IPS-NIHi7 (cell line): ENCODE measurements around the gene OTOP1.
A peak's percentile ranks its signal among the peaks of the same experiment; 100 is the strongest.
"Not testable (repeated sequence)": the region's sequence is repeated elsewhere in the genome, so short reads cannot be mapped to it uniquely, and the experiment has no call there.

ENCODE experiments used
- DNase-seq: peaks from one replicate; pipeline ENCODE4 v3.0.0; 2012; ENCODE audit warnings: mixed read lengths; ENCODE audit errors: extremely low spot score

OTOP1 gene

GRCh38 chr4:4160956-4161665, 65.6 kb downstream of the OTOP1 start:
- not testable (repeated sequence) for DNase-seq

GRCh38 chr4:4145622-4146021, 81.1 kb downstream of the OTOP1 start:
- DNase-seq: not testable (repeated sequence)

GRCh38 chr4:4143376-4143775, 83.4 kb downstream of the OTOP1 start:
- not testable (repeated sequence) for DNase-seq

GRCh38 chr4:4142679-4143078, 84.0 kb downstream of the OTOP1 start:
- peak; percentile 19 for DNase-seq

- DNase-seq: not testable (repeated sequence)
These were observed 85.5 kb downstream of the OTOP1 start for GRCh38 chr4:4141186-4141585.
